Stimulated activated CD4-positive, alpha-beta T cell treated with anti-CD3 and anti-CD28 coated beads, TNF-alpha, amount 100 ng/mL, for 24 hours (primary cell): ENCODE results near the gene PPP6C.
"Not testable (repeated sequence)": the region's sequence is repeated elsewhere in the genome, so short reads cannot be mapped to it uniquely, and the experiment has no call there.

Experiments used
- DNase-seq, 3 experiments: peaks; one replicate each; pipeline ENCODE4 v3.0.0-alpha.2; 2020; ENCODE audit warnings: low read depth in 3 of 3

PPP6C gene

GRCh38 chr9:125189361-125190289 lies at the start of gene PPP6C:
TSS of gene PPP6C (minus strand) at chr9:125189803. CDS start at chr9:125189718, 85 bp downstream.
- DNase-seq, result peak; percentile 94 to 98 (median 95)

- DNase-seq, result no peak
Measured at GRCh38 chr9:125238915-125239446, 49.4 kb upstream of the PPP6C start.

- DNase-seq, result no peak
Measured at GRCh38 chr9:125238127-125238914, 48.7 kb upstream of the PPP6C start.

GRCh38 chr9:125236520-125237159 lies 47.0 kb upstream of the PPP6C start:
- DNase-seq, result not testable (repeated sequence)

- no peak for DNase-seq
Measured at GRCh38 chr9:125235804-125236519, 46.4 kb upstream of the PPP6C start.

- DNase-seq, result not testable (repeated sequence)
Measured at GRCh38 chr9:125234099-125234498, 44.5 kb upstream of the PPP6C start.

GRCh38 chr9:125233678-125234077 lies 44.1 kb upstream of the PPP6C start:
- no peak for DNase-seq

GRCh38 chr9:125227761-125228160 lies 38.2 kb upstream of the PPP6C start:
- no peak for DNase-seq

GRCh38 chr9:125224858-125225257 lies 35.3 kb upstream of the PPP6C start:
- DNase-seq, result not testable (repeated sequence)

GRCh38 chr9:125218621-125219020 lies 29.0 kb upstream of the PPP6C start:
- no peak for DNase-seq

- DNase-seq, result no peak
Measured at GRCh38 chr9:125214186-125214585, 24.6 kb upstream of the PPP6C start.

- no peak for DNase-seq
Measured at GRCh38 chr9:125204477-125204876, 14.9 kb upstream of the PPP6C start.

GRCh38 chr9:125202846-125203618 lies 13.4 kb upstream of the PPP6C start:
- DNase-seq, result no peak

GRCh38 chr9:125200216-125201047 lies 10.8 kb upstream of the PPP6C start, which contains the start of gene RABEPK:
TSS of gene RABEPK (plus strand) at chr9:125200542. CDS start at chr9:125203014, 2,472 bp downstream.
- peak; percentile 80 to 93 (median 81) for DNase-seq

- not testable (repeated sequence) for DNase-seq
Measured at GRCh38 chr9:125195591-125195990, 6.0 kb upstream of the PPP6C start.

GRCh38 chr9:125194466-125194865 lies 4.9 kb upstream of the PPP6C start:
- DNase-seq, result not testable (repeated sequence)

- DNase-seq, result no peak
Measured at GRCh38 chr9:125190361-125190801, 778 bp upstream of the PPP6C start.

GRCh38 chr9:125189011-125189360 lies 617 bp downstream of the PPP6C start:
- peak in 1 of 3 experiments; percentile 5 for DNase-seq

GRCh38 chr9:125183561-125183960 lies 6.0 kb downstream of the PPP6C start:
- DNase-seq, result no peak
